Mesenchymal stem cell (in vitro differentiated cells and primary cell): ENCODE measurements around the gene C22orf39.
A peak's percentile ranks its signal among the peaks of the same experiment; 100 is the strongest.

ENCODE experiments used
- DNase-seq: peaks from one replicate; pipeline ENCODE4 v3.0.0-alpha.2; 2013
- H2AFZ ChIP-seq: one replicate; pipeline ENCODE4 v1.6.1; 2013; ENCODE audit warnings: low read depth, mild to moderate bottlenecking, control low read depth, inconsistent platforms, low read length, moderate library complexity
- H2AK5ac ChIP-seq: 2 replicates; pipeline ENCODE4 v1.6.1; 2013; ENCODE audit warnings: low read length, moderate library complexity, mild to moderate bottlenecking, inconsistent platforms; ENCODE audit not compliant: severe bottlenecking
- H2BK120ac ChIP-seq: one replicate; pipeline ENCODE4 v1.6.1; 2013; ENCODE audit warnings: low read depth, mild to moderate bottlenecking, inconsistent platforms, low read length, moderate library complexity
- H2BK12ac ChIP-seq, 2 experiments: one replicate each; pipeline ENCODE4 v1.6.1; 2013; ENCODE audit warnings: inconsistent platforms in 2 of 2, low read length in 2 of 2, mild to moderate bottlenecking in 2 of 2, moderate library complexity in 2 of 2, control low read depth in 1 of 2
- H2BK15ac ChIP-seq: one replicate; pipeline ENCODE4 v1.6.1; 2013; ENCODE audit warnings: mild to moderate bottlenecking, low read depth, inconsistent platforms; ENCODE audit not compliant: poor library complexity, severe bottlenecking
- H2BK5ac ChIP-seq: 2 replicates; pipeline ENCODE4 v1.6.1; 2013; ENCODE audit warnings: low read depth, mild to moderate bottlenecking, low read length, control low read depth, inconsistent platforms; ENCODE audit not compliant: poor library complexity, severe bottlenecking
- H3K14ac ChIP-seq, 2 experiments: one replicate each; pipeline ENCODE4 v1.6.1; 2013; ENCODE audit warnings: inconsistent platforms in 2 of 2, low read length in 2 of 2, control low read depth in 1 of 2, mild to moderate bottlenecking in 1 of 2, moderate library complexity in 1 of 2
- H3K18ac ChIP-seq, 2 experiments: one replicate each; pipeline ENCODE4 v1.6.1; 2013; ENCODE audit warnings: inconsistent platforms in 2 of 2, low read length in 2 of 2, control low read depth in 1 of 2, low read depth in 1 of 2, mild to moderate bottlenecking in 1 of 2
- H3K23ac ChIP-seq, 2 experiments: one replicate each; pipeline ENCODE4 v1.6.1; 2013; ENCODE audit warnings: inconsistent platforms in 2 of 2, low read length in 2 of 2, mild to moderate bottlenecking in 2 of 2, moderate library complexity in 2 of 2, control low read depth in 1 of 2
- H3K27ac ChIP-seq: 2 replicates; pipeline ENCODE4 v1.5.1; 2013; ENCODE audit warnings: mild to moderate bottlenecking, moderate library complexity, low read length, control low read depth, inconsistent platforms; ENCODE audit not compliant: poor library complexity, severe bottlenecking
- H3K27me3 ChIP-seq, 2 experiments: 2 replicates each; pipeline versions ENCODE4 v1.6.1 to v1.7.0; 2013; ENCODE audit warnings: low read length in 2 of 2, mild to moderate bottlenecking in 2 of 2, moderate library complexity in 2 of 2, control low read depth in 1 of 2, inconsistent platforms in 1 of 2; ENCODE audit not compliant: control insufficient read depth in 1 of 2, insufficient read depth in 1 of 2
- H3K36me3 ChIP-seq, 2 experiments: 2 replicates each; pipeline versions ENCODE4 v1.6.1 to v1.7.0; 2013; ENCODE audit warnings: low read length in 2 of 2, control low read depth in 1 of 2, inconsistent platforms in 1 of 2, low read depth in 1 of 2, mild to moderate bottlenecking in 1 of 2; ENCODE audit not compliant: insufficient read depth in 2 of 2, control insufficient read depth in 1 of 2
- H3K4ac ChIP-seq, 2 experiments: one replicate each; pipeline ENCODE4 v1.6.1; 2013; ENCODE audit warnings: inconsistent platforms in 2 of 2, low read length in 2 of 2, mild to moderate bottlenecking in 2 of 2, moderate library complexity in 2 of 2, control low read depth in 1 of 2, low read depth in 1 of 2
- H3K4me1 ChIP-seq: 2 replicates; pipeline ENCODE4 v1.6.1; 2013; ENCODE audit warnings: low read depth, low read length, control low read depth; ENCODE audit not compliant: control insufficient read depth, insufficient read depth
- H3K4me2 ChIP-seq: 2 replicates; pipeline ENCODE4 v1.6.1; 2013; ENCODE audit warnings: low read length, mild to moderate bottlenecking, inconsistent platforms; ENCODE audit not compliant: poor library complexity, severe bottlenecking
- H3K4me3 ChIP-seq, 2 experiments: 2 replicates each; pipeline versions ENCODE4 v1.5.1 to v1.7.0; 2013; ENCODE audit warnings: low read length in 2 of 2, mild to moderate bottlenecking in 2 of 2, control low read depth in 1 of 2, low read depth in 1 of 2; ENCODE audit not compliant: insufficient read depth in 1 of 2
- H3K79me1 ChIP-seq: replicated peaks from 2 replicates; pipeline ENCODE4 v1.6.1; 2013; ENCODE audit warnings: mild to moderate bottlenecking, control low read depth, low read length, inconsistent platforms; ENCODE audit not compliant: poor library complexity, severe bottlenecking
- H3K9ac ChIP-seq: 2 replicates; pipeline ENCODE4 v1.7.0; 2013; ENCODE audit warnings: mild to moderate bottlenecking, low read length, moderate library complexity
- H3K9me3 ChIP-seq: 2 replicates; pipeline ENCODE4 v1.7.0; 2013; ENCODE audit warnings: mild to moderate bottlenecking, low read length; ENCODE audit not compliant: control insufficient read depth
- H4K8ac ChIP-seq: one replicate; pipeline ENCODE4 v1.6.1; 2013; ENCODE audit warnings: inconsistent platforms, mild to moderate bottlenecking, low read length, moderate library complexity
- H4K91ac ChIP-seq: one replicate; pipeline ENCODE4 v1.6.1; 2013; ENCODE audit warnings: mild to moderate bottlenecking, low read length, inconsistent platforms
- WGBS: methylation state at CpG from one replicate; pipeline ENCODE4 v1.1.7; 2013; ENCODE audit warnings: mixed read lengths; 5-methylcytosine and 5-hydroxymethylcytosine counted together

The C22orf39 gene

DNA sequence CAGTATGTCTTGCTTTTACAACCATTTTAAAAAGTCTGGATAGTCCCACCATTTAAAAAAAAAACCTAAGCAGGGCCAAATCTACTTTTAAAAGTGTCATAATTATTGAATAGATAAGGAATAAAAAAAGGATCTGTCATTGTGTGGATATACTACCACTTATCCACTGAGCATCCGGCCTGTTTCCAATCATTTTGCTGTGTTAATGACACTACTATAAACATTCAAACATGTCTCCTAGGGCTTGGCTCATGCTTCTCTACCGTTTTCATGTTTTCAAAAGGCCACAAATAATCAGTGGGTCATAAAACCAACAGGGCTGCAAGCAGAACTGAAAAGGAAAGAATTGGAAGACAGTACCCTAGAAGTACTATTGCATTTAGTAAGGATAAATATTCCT, 12.5 kb upstream of the C22orf39 start:
- H2BK5ac ChIP-seq, result no peak overlapping the region

DNA sequence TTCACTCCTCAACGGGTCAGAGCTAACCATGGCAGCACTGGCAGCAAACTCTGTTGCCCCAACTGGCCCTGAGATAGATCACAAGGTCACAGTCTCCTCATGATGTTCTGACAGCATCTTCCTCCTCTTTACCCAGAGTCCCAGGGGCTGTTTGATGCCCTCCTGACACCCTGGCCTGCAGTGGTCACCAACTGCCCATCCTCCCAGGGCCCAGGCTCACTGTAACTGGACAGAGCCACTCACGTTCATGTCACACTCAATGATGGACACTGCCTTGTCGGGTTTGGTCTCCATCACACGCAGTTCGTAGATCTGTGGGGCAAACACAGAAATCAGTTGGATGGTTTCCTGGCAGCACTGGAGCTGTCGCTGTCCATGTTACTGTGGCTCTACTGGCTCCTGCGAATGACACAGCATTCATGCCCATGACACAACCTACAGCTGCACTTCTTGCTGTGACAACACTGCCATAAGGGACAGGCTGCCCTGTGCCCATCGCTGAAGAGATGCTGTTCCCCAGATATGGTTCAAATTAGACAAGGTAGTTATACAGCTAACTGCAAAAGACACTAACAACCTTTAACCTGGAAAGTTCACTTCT, 10.4 kb upstream of the C22orf39 start:
- no peak overlapping the region for H3K4me2 ChIP-seq
- H3K23ac ChIP-seq, result no peak overlapping the region
- no peak overlapping the region for H2BK5ac ChIP-seq
- no peaks in the 10 kb centered on the region for H3K27me3 ChIP-seq
- H2AFZ ChIP-seq, result no peak overlapping the region
- peak overlapping the region in 1 of 2 experiments; percentile 86 for H3K14ac ChIP-seq
- peak overlapping the region in 1 of 2 experiments; percentile 6 for H2BK12ac ChIP-seq
- H3K4ac ChIP-seq, result no peak overlapping the region
- DNase-seq, result no peak
- peaks cover 23% of the 10 kb centered on the region for H3K79me1 ChIP-seq
- no peaks in the 10 kb centered on the region for H3K9me3 ChIP-seq
- peak overlapping the region in 1 of 2 experiments; percentile 34 for H3K18ac ChIP-seq
- H3K36me3 ChIP-seq, result peaks cover 60 to 89% of the 10 kb centered on the region in 2 experiments
- peak overlapping the region; percentile 25 for H4K91ac ChIP-seq
- no peak overlapping the region for H3K27ac ChIP-seq
- H3K4me3 ChIP-seq, result no peak overlapping the region
- 97% methylated on average over 8 of the region's 8 CpGs for WGBS
- H3K9ac ChIP-seq, result no peak overlapping the region
- H2AK5ac ChIP-seq, result no peak overlapping the region
- H4K8ac ChIP-seq, result peak overlapping the region; percentile 20
- H3K4me1 ChIP-seq, result peaks cover 3% of the 10 kb centered on the region
- no peak overlapping the region for H2BK120ac ChIP-seq
- H2BK15ac ChIP-seq, result no peak overlapping the region

More for the DNA sequence above, 12.5 kb upstream of the C22orf39 start:
- peaks cover 18% of the 10 kb centered on the region for H3K79me1 ChIP-seq
- no peak overlapping the region for H3K23ac ChIP-seq
- H3K27ac ChIP-seq, result no peak overlapping the region
- H2BK12ac ChIP-seq, result no peak overlapping the region
- H3K9ac ChIP-seq, result no peak overlapping the region
- no peak overlapping the region for H3K4ac ChIP-seq
- peak; percentile 52 for DNase-seq
- H3K36me3 ChIP-seq, result peaks cover 52 to 86% of the 10 kb centered on the region in 2 experiments
- no peak overlapping the region for H3K18ac ChIP-seq
- H3K4me2 ChIP-seq, result no peak overlapping the region
- H3K4me3 ChIP-seq, result no peak overlapping the region
- H3K9me3 ChIP-seq, result no peaks in the 10 kb centered on the region
- H2AK5ac ChIP-seq, result no peak overlapping the region
- H3K27me3 ChIP-seq, result no peaks in the 10 kb centered on the region
- no peak overlapping the region for H2BK15ac ChIP-seq
- H4K91ac ChIP-seq, result no peak overlapping the region
- H2BK120ac ChIP-seq, result no peak overlapping the region
- WGBS, result 43% methylated on average over 1 of the region's 2 CpGs
- no peak overlapping the region for H4K8ac ChIP-seq
- peaks cover 3% of the 10 kb centered on the region for H3K4me1 ChIP-seq
- no peak overlapping the region for H3K14ac ChIP-seq
- no peak overlapping the region for H2AFZ ChIP-seq

DNA sequence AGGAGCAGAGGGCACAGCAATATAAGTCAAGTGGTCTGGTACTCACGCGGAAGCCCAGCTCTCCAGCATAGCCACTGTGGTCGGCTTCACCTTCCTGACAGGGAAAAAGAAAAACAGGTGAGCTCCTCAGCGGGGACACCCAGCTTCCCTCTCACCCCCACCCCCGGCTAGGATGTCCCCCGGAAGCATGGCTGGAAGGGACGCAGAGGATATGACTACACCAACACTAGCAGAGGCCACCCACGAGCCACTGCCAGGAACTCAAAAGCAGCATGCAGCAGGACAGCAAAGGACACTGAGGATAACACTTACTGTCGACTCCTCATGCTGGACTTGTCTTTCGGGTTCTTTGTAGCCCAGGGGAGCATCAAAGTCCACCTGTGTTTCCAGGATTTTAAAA, 9.0 kb upstream of the C22orf39 start:
- DNase-seq, result no peak
- Histone ChIP-seq H3K79me1 (peaks cover 25% of the 10 kb centered on the region), H3K9ac (no peak overlapping the region), H2BK120ac (no peak overlapping the region), H3K36me3 (peaks cover 62 to 91% of the 10 kb centered on the region in 2 experiments), H2BK12ac (no peak overlapping the region), H2AFZ (no peak overlapping the region), H2BK5ac (no peak overlapping the region), H3K27me3 (no peaks in the 10 kb centered on the region), H3K4me1 (peaks cover 3% of the 10 kb centered on the region), H3K9me3 (no peaks in the 10 kb centered on the region), H2BK15ac (no peak overlapping the region), H3K23ac (peak overlapping the region in 1 of 2 experiments; percentile 2), H3K18ac (no peak overlapping the region), H3K4ac (no peak overlapping the region), H3K4me2 (no peak overlapping the region), H4K8ac (no peak overlapping the region), H3K27ac (no peak overlapping the region), H3K14ac (no peak overlapping the region), H2AK5ac (no peak overlapping the region), H4K91ac (no peak overlapping the region), H3K4me3 (no peak overlapping the region)
- 98% methylated on average over 10 of the region's 10 CpGs for WGBS

DNA sequence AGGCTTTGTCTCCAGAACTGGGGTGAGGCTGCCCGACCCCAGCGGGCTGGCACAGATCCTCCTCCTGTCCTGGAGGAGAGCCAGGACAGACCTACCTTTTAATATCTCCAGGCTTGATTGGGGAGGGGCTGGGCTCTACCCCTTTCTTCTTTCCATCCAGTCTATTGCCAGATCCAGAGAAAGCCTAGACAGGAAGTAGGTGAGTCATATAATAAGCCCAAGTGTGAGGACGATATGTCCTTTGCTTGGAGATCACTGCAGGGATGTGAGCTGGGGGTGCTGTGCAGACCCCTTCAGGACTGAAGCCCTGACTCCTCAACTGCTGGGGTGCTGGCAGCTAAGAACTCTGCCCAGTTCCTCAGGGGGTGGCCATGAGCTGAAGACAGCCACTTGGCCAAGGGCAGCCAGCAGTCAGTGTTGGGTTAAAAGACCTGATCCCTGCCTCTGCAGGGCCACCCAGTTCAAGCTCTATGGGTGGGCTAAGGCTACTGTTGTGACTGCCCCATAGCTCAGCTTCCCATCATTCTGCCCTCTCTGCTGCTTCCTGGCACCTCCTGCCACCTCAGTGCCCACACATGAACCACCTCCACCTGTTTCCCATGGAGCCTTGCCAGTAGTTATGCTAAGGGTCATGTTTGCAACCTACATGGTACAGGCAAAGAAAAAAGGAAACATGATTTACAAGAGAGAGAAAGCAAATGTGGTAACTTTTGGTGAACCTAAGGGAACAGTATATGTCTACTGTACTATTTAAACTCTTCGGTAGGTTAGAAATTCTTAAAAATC, 8.3 kb upstream of the C22orf39 start:
- Histone ChIP-seq H3K9ac (no peak overlapping the region), H2AK5ac (no peak overlapping the region), H3K9me3 (no peaks in the 10 kb centered on the region), H3K18ac (peak overlapping the region in 1 of 2 experiments; percentile 34), H4K8ac (no peak overlapping the region), H3K27ac (no peak overlapping the region), H3K27me3 (no peaks in the 10 kb centered on the region), H2BK5ac (no peak overlapping the region), H3K23ac (no peak overlapping the region), H2BK120ac (no peak overlapping the region), H3K4me2 (no peak overlapping the region), H3K4me1 (peaks cover 3% of the 10 kb centered on the region), H3K4me3 (no peak overlapping the region), H3K79me1 (peaks cover 23% of the 10 kb centered on the region), H2BK12ac (no peak overlapping the region), H2BK15ac (no peak overlapping the region), H4K91ac (no peak overlapping the region), H3K36me3 (peaks cover 62 to 91% of the 10 kb centered on the region in 2 experiments), H2AFZ (no peak overlapping the region), H3K4ac (no peak overlapping the region), H3K14ac (peak overlapping the region in 1 of 2 experiments; percentile 75)
- DNase-seq, result peak; percentile 16
- 67% methylated on average over 4 of the region's 4 CpGs for WGBS
